HEK293T (cell line): Measurements from ENCODE around the gene KIAA1671.

Experiments used
- ARNT ChIP-seq: fragments of 450-650 bp; IDR thresholded peaks from 2 replicates; pipeline ENCODE4 v1.6.1; 2017; ENCODE audit warnings: mild to moderate bottlenecking
- BHLHE40 ChIP-seq: fragments of 450-650 bp; IDR thresholded peaks from 2 replicates; pipeline ENCODE4 v1.6.1; 2016; ENCODE audit warnings: mild to moderate bottlenecking, moderate library complexity, borderline replicate concordance
- ELF4 ChIP-seq: fragments of 450-650 bp; IDR thresholded peaks from 2 replicates; pipeline ENCODE4 v1.6.1; 2017; ENCODE audit warnings: antibody characterized with exemption
- FOXA1 ChIP-seq: fragments of 450-650 bp; IDR thresholded peaks from 2 replicates; pipeline ENCODE4 v1.6.1; 2016; ENCODE audit warnings: mild to moderate bottlenecking
- FOXK2 ChIP-seq: fragments of 450-650 bp; IDR thresholded peaks from 2 replicates; pipeline ENCODE4 v1.6.1; 2016; ENCODE audit warnings: mild to moderate bottlenecking
- FOXM1 ChIP-seq: fragments of 450-650 bp; IDR thresholded peaks from 2 replicates; pipeline ENCODE4 v1.6.1; 2017; ENCODE audit warnings: mild to moderate bottlenecking, borderline replicate concordance
- L3MBTL2 ChIP-seq: fragments of 450-650 bp; conservative IDR thresholded peaks from 2 replicates; pipeline ENCODE4 v1.6.1; 2016; ENCODE audit warnings: mild to moderate bottlenecking
- NFRKB ChIP-seq: fragments of 450-650 bp; IDR thresholded peaks from 2 replicates; pipeline ENCODE4 v1.6.1; 2016; ENCODE audit warnings: mild to moderate bottlenecking, moderate library complexity
- PKNOX1 ChIP-seq: fragments of 450-650 bp; IDR thresholded peaks from 2 replicates; pipeline ENCODE4 v1.6.1; 2016
- SP1 ChIP-seq: fragments of 450-650 bp; IDR thresholded peaks from 2 replicates; pipeline ENCODE4 v1.6.1; 2017
- SUZ12 ChIP-seq: fragments of 450-650 bp; IDR thresholded peaks from 2 replicates; pipeline ENCODE4 v1.6.1; 2016; ENCODE audit warnings: mild to moderate bottlenecking
- TARDBP ChIP-seq: fragments of 450-650 bp; IDR thresholded peaks from 2 replicates; pipeline ENCODE4 v1.6.1; 2016

- TF ChIP-seq FOXM1 (no peak), SP1 (no peak), FOXA1 (no peak), SUZ12 (no peak), TARDBP (no peak), ELF4 (no peak), ARNT (no peak), BHLHE40 (no peak), FOXK2 (no peak), NFRKB (no peak), PKNOX1 (no peak), L3MBTL2 (no peak)
These were observed 213.3 kb downstream of the KIAA1671 start for GRCh38 chr22:25165785-25166184.
